Psoas muscle (tissue), 8 donors: ENCODE results near the gene CPNE7. TPM values are rescaled to one million over a fixed set of nuclear protein-coding genes. Genes with fewer than 3 reads are reported as not detected.
"Not testable (repeated sequence)": the region's sequence is repeated elsewhere in the genome, so short reads cannot be mapped to it uniquely, and the experiment has no call there.

Source experiments
- ATAC-seq, 4 donors: fragments of 200-7000 bp; cut with Tn5 transposase; one replicate each; pipeline ENCODE4 v1.9.1; 2020; ENCODE audit warnings: moderate library complexity in 3 of 4, mild to moderate bottlenecking in 2 of 4
- DNase-seq, 2 donors: peaks; one replicate each; pipeline ENCODE4 v3.0.0-alpha.2; 2020
- H3K27ac ChIP-seq: fragments of 200-600 bp; one replicate; pipeline ENCODE4 v1.8.0; 2022
- H3K27me3 ChIP-seq, 3 donors: fragments of 200-600 bp in 1 of 3; one replicate each; pipeline versions ENCODE4 v1.6.1 to v1.8.0; 2013 to 2022; ENCODE audit warnings: low read length in 2 of 3, mild to moderate bottlenecking in 2 of 3, moderate library complexity in 1 of 3; ENCODE audit not compliant: insufficient read depth in 3 of 3
- H3K36me3 ChIP-seq, 2 donors: fragments of 200-600 bp in 1 of 2; one replicate each; pipeline versions ENCODE4 v1.6.1 to v1.8.0; 2013 to 2022; ENCODE audit warnings: low read depth in 1 of 2, mild to moderate bottlenecking in 1 of 2, moderate library complexity in 1 of 2; ENCODE audit not compliant: insufficient read depth in 1 of 2
- H3K4me1 ChIP-seq: fragments of 200-600 bp; one replicate; pipeline ENCODE4 v1.8.0; 2022
- H3K4me3 ChIP-seq: fragments of 200-600 bp; one replicate; pipeline ENCODE4 v1.8.0; 2022; ENCODE audit warnings: mild to moderate bottlenecking
- H3K9me3 ChIP-seq: fragments of 200-600 bp; one replicate; pipeline ENCODE4 v1.8.0; 2022
- CTCF ChIP-seq: fragments of 200-600 bp; IDR thresholded peaks from one replicate; pipeline ENCODE4 v1.8.0; 2022; ENCODE audit warnings: antibody characterized with exemption
- WGBS, 3 donors: extraction: QIAGEN DNeasy Blood & Tissue Kit; methylation state at CpG; one replicate each; pipeline versions ENCODE4 v1.1.6 to v1.1.7; 2013; 5-methylcytosine and 5-hydroxymethylcytosine counted together
- intact Hi-C, 2 donors: fragments of 100-400 bp; cut with DNase I; formaldehyde crosslinking; loops; one replicate each; pipeline versions ENCODE4 v1.11.0 to v1.14.2; 2022
- polyA plus RNA-seq, 3 donors: library from polyadenylated mRNA; stranded (reverse); fragments of 200-250 nt; gene quantifications; one replicate each; pipeline ENCODE4 v1.2.3, GENCODE V29; 2013
- total RNA-seq, 4 donors: library from RNA; stranded (reverse); fragmentation: NEBNext Ultra II Directional in 2 of 4; extraction: Animal tissue kit (Norgen Biotek cat#: 25700) in 2 of 4; gene quantifications; one replicate each; pipeline versions ENCODE4 v1.2.1 to v1.2.4, GENCODE V29; 2021 to 2023
- donor health status: healthy with polysubstance abuse.
- donor health status: DM: no; HTN: no; CAD: no; lungs with moderate emphysema.
- donor health status: Bipolar disorder and iron deficiency.
- donor health status: healthy.
- donor health status: DM: yes; HTN: yes; CAD: no.
- donor health status: DM: no; HTN: no; CAD: no.
- donor health status: DM: no; HTN: no; CAD: no.
- donor health status: DM: yes; HTN: yes; CAD: no.

Gene CPNE7
- total and polyA plus RNA-seq, 7 donors = 0.08 to 0.21 TPM; not detected in 5

GRCh38 chr16:89569506-89570341 is 5.8 kb upstream of the CPNE7 start:
- DNase-seq = peak in 1 of 2 donors; percentile 7
- no peak overlapping the region for H3K4me3 ChIP-seq
- peaks cover 0 to 36% (median 6%) of the 10 kb centered on the region in 3 donors for H3K27me3 ChIP-seq
- peaks cover 1 to 2% of the 10 kb centered on the region in 2 donors for H3K36me3 ChIP-seq
- no peak overlapping the region for H3K27ac ChIP-seq
- intact Hi-C loops = loop anchor here in 1 of 2 donors (10.0 kb wide), 1 partner anchor 65 kb away; no protein-coding TSS in a partner anchor
- H3K9me3 ChIP-seq = no peaks in the 10 kb centered on the region
- TF ChIP-seq CTCF = no peak
- 65 to 68% (median 67%) methylated on average over 21 to 23 of the region's 23 CpGs for WGBS, 3 donors
- H3K4me1 ChIP-seq = peaks cover 14% of the 10 kb centered on the region
- ATAC-seq = no peak

GRCh38 chr16:89570342-89570923 is 5.1 kb upstream of the CPNE7 start:
- TF ChIP-seq CTCF = no peak
- 71 to 78% (median 76%) methylated on average over 22 to 30 of the region's 30 CpGs for WGBS, 3 donors
- H3K36me3 ChIP-seq = no peaks in the 10 kb centered on the region
- ATAC-seq (no peak), DNase-seq (peak in 1 of 2 donors; percentile 11)
- H3K27me3 ChIP-seq = peaks cover 0 to 43% (median 11%) of the 10 kb centered on the region in 3 donors
- H3K4me3 ChIP-seq = no peak overlapping the region
- H3K27ac ChIP-seq = no peak overlapping the region
- H3K9me3 ChIP-seq = no peaks in the 10 kb centered on the region
- intact Hi-C loops = loop anchor here in 1 of 2 donors (10.0 kb wide), 1 partner anchor 64 kb away; no protein-coding TSS in a partner anchor
- peaks cover 7% of the 10 kb centered on the region for H3K4me1 ChIP-seq

DNA sequence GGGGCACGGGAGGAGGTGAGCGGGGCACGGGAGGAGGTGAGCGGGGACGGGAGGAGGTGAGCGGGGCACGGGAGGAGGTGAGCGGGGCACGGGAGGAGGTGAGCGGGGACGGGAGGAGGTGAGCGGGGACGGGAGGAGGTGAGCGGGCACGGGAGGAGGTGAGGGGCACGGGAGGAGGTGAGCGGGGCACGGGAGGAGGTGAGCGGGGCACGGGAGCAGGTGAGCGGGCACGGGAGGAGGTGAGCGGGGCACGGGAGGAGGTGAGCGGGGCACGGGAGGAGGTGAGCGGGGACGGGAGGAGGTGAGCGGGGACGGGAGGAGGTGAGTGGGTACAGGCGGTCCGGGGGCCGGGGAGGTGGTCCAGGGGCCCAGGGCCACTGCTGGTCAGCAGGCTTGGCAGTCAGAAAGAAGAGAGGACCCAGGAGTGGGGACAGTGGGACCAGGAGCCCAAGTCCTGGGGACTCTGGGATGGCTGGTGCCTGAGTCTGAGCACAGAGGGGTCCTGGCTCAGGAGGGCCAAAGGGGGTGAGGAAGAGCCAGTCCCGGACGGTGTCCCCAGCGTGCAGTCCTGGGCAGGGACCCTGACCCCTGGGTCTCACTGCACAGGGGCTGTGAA is 4.5 kb upstream of the CPNE7 start:
- WGBS, 3 donors = 80 to 85% (median 82%) methylated on average over 16 to 35 of the region's 36 CpGs

GRCh38 chr16:89571636-89572035 is 3.9 kb upstream of the CPNE7 start:
- peaks cover 0 to 54% (median 18%) of the 10 kb centered on the region in 3 donors for H3K27me3 ChIP-seq

More for the DNA sequence above, 4.5 kb upstream of the CPNE7 start:
- DNase-seq, H3K4me1 ChIP-seq, H3K27ac ChIP-seq, H3K4me3 ChIP-seq, H3K9me3 ChIP-seq, H3K36me3 ChIP-seq, ATAC-seq: not testable (repeated sequence)
- H3K27me3 ChIP-seq = peaks cover 0 to 48% (median 13%) of the 10 kb centered on the region in 3 donors
- intact Hi-C loops = loop anchor here in 1 of 2 donors (10.0 kb wide), 1 partner anchor 64 kb away; no protein-coding TSS in a partner anchor

More at GRCh38 chr16:89571636-89572035, 3.9 kb upstream of the CPNE7 start:
- H3K27ac ChIP-seq = no peak overlapping the region
- ATAC-seq (no peak), DNase-seq (peak in 1 of 2 donors; percentile 5)
- no peak for TF ChIP-seq CTCF
- H3K4me3 ChIP-seq = no peak overlapping the region
- H3K36me3 ChIP-seq = no peaks in the 10 kb centered on the region
- 77 to 82% (median 79%) methylated on average over 18 of the region's 18 CpGs for WGBS, 3 donors
- no peaks in the 10 kb centered on the region for H3K9me3 ChIP-seq
- H3K4me1 ChIP-seq = no peaks in the 10 kb centered on the region
- intact Hi-C loops = loop anchor here in 1 of 2 donors (10.0 kb wide), 1 partner anchor 63 kb away; no protein-coding TSS in a partner anchor
